Keratinocyte (primary cell): Measurements from ENCODE around the gene ZNF490.

Source experiments
- EZH2 ChIP-seq: IDR thresholded peaks from one replicate; pipeline ENCODE4 v1.6.1; 2012; ENCODE audit warnings: inconsistent platforms, mild to moderate bottlenecking, low read length, moderate library complexity
- TF ChIP-seq, protein P1 (sequence below), 3 experiments: IDR thresholded peaks in 1 of 3; conservative IDR thresholded peaks in 1 of 3; optimal IDR thresholded peaks in 1 of 3; 2 replicates in 2 of 3; 3 replicates in 1 of 3; pipeline versions ENCODE3 to v1.5.1; 2011; ENCODE audit warnings: low read length in 3 of 3, mild to moderate bottlenecking in 3 of 3, moderate library complexity in 2 of 3, control low read depth in 1 of 3, inconsistent platforms in 1 of 3; ENCODE audit not compliant: insufficient read depth in 2 of 3; ENCODE audit errors: extremely low read depth in 1 of 3

DNA sequence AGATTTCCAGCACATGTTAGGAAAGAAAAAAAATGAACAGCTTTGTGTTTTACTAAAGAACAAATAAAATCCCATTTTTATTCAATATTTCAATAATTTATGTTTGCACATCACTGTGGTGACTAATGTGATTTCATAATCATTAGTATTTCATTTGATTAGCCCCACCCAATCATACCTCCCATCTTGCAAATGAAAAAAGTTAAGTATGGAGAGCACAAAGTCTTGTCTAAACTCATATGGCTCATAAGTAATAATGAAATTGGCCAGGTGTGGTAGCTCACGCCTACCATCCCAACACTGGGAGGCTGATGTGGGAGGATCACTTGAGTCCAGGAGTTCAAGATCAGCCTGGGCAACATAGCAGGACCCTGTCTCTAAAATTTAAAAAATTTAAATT lies 3.8 kb downstream of the ZNF490 start:
- TF ChIP-seq, protein P1, sequence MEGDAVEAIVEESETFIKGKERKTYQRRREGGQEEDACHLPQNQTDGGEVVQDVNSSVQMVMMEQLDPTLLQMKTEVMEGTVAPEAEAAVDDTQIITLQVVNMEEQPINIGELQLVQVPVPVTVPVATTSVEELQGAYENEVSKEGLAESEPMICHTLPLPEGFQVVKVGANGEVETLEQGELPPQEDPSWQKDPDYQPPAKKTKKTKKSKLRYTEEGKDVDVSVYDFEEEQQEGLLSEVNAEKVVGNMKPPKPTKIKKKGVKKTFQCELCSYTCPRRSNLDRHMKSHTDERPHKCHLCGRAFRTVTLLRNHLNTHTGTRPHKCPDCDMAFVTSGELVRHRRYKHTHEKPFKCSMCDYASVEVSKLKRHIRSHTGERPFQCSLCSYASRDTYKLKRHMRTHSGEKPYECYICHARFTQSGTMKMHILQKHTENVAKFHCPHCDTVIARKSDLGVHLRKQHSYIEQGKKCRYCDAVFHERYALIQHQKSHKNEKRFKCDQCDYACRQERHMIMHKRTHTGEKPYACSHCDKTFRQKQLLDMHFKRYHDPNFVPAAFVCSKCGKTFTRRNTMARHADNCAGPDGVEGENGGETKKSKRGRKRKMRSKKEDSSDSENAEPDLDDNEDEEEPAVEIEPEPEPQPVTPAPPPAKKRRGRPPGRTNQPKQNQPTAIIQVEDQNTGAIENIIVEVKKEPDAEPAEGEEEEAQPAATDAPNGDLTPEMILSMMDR (optimal IDR thresholded peaks at IDR 0.05 in 1 of 3, IDR thresholded peaks at IDR 0.05 in 1 of 3, conservative IDR thresholded peaks at IDR 0.05 in 1 of 3; ENCODE audit: extremely low read depth in 1 of 3, insufficient read depth in 2 of 3, low read length in 3 of 3) = no peak
- no peak for TF ChIP-seq EZH2
